WERI-Rb-1 (cell line): Measurements from ENCODE around the gene FIBCD1.

Experiments
- DNase-seq: peaks from one replicate; pipeline ENCODE4 v3.0.0-alpha.2; 2020
- H3K27ac ChIP-seq: fragments of 250-450 bp; sonication (Bioruptor Pico); 2 replicates; pipeline ENCODE4 v1.5.1; 2020; ENCODE audit warnings: mild to moderate bottlenecking, moderate library complexity
- H3K27me3 ChIP-seq: fragments of 250-450 bp; sonication (Bioruptor Pico); 2 replicates; pipeline ENCODE4 v1.5.1; 2021; ENCODE audit warnings: mild to moderate bottlenecking, low read depth, moderate library complexity; ENCODE audit not compliant: insufficient read depth, severe bottlenecking
- H3K36me3 ChIP-seq: fragments of 250-450 bp; sonication (Bioruptor Pico); 2 replicates; pipeline ENCODE4 v1.5.1; 2020; ENCODE audit warnings: mild to moderate bottlenecking, moderate library complexity
- H3K4me3 ChIP-seq: 2 replicates; pipeline ENCODE4 v1.5.1; 2011; ENCODE audit warnings: low read depth, mild to moderate bottlenecking, control low read depth, low read length
- H3K9me3 ChIP-seq: fragments of 250-450 bp; sonication (Bioruptor Pico); 2 replicates; pipeline ENCODE4 v1.5.1; 2021; ENCODE audit warnings: mild to moderate bottlenecking, moderate library complexity; ENCODE audit not compliant: severe bottlenecking
- TF ChIP-seq, protein P1 (sequence below): IDR thresholded peaks from 2 replicates; pipeline ENCODE4 v1.5.1; 2011; ENCODE audit warnings: low read depth, mild to moderate bottlenecking, control low read depth, inconsistent platforms, low read length

Gene FIBCD1

DNA sequence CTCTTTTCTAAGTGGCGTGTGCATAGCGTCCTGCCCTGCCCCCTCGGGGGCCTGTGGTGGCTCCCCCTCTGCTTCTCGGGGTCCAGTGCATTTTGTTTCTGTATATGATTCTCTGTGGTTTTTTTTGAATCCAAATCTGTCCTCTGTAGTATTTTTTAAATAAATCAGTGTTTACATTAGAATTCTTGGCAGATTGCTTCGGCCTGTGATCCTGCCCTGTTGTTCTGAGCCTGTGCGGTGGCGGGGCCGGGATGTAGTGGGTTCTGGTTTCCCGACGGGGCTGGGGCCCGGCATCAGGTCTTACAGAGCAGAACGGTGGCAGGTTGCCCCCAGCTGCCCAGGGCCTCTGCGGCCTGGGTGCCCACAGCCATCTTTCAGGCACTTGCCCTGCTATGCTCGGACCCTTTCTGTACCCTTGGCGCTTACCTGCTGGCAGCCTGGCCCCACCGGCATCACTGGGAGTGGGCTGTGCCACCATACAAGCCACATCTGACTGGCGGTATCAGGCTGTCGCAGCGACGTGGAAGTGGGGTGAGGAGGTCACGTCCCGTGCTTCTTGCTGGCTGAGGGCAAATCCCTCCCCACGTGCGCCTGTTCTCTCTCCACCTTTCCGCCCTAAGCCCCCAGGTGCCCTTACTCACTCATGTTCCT lies 51.4 kb downstream of the FIBCD1 start:
- peaks cover 95% of the 10 kb centered on the region for H3K36me3 ChIP-seq
- TF ChIP-seq, protein P1, sequence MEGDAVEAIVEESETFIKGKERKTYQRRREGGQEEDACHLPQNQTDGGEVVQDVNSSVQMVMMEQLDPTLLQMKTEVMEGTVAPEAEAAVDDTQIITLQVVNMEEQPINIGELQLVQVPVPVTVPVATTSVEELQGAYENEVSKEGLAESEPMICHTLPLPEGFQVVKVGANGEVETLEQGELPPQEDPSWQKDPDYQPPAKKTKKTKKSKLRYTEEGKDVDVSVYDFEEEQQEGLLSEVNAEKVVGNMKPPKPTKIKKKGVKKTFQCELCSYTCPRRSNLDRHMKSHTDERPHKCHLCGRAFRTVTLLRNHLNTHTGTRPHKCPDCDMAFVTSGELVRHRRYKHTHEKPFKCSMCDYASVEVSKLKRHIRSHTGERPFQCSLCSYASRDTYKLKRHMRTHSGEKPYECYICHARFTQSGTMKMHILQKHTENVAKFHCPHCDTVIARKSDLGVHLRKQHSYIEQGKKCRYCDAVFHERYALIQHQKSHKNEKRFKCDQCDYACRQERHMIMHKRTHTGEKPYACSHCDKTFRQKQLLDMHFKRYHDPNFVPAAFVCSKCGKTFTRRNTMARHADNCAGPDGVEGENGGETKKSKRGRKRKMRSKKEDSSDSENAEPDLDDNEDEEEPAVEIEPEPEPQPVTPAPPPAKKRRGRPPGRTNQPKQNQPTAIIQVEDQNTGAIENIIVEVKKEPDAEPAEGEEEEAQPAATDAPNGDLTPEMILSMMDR = no peak
- H3K27me3 ChIP-seq = no peaks in the 10 kb centered on the region
- no peaks in the 10 kb centered on the region for H3K9me3 ChIP-seq
- DNase-seq = no peak
- no peak overlapping the region for H3K27ac ChIP-seq
- H3K4me3 ChIP-seq = no peak overlapping the region

DNA sequence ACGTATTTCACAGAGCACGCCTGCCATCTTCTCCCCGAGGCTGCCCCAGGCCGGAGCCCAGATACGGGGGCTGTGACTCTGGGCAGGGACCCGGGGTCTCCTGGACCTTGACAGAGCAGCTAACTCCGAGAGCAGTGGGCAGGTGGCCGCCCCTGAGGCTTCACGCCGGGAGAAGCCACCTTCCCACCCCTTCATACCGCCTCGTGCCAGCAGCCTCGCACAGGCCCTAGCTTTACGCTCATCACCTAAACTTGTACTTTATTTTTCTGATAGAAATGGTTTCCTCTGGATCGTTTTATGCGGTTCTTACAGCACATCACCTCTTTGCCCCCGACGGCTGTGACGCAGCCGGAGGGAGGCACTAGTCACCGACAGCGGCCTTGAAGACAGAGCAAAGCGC lies 52.1 kb downstream of the FIBCD1 start:
- Histone ChIP-seq H3K9me3 (no peaks in the 10 kb centered on the region), H3K27ac (no peak overlapping the region), H3K36me3 (peaks cover 95% of the 10 kb centered on the region), H3K4me3 (no peak overlapping the region), H3K27me3 (no peaks in the 10 kb centered on the region)
- TF ChIP-seq, protein P1 = no peak
- no peak for DNase-seq

DNA sequence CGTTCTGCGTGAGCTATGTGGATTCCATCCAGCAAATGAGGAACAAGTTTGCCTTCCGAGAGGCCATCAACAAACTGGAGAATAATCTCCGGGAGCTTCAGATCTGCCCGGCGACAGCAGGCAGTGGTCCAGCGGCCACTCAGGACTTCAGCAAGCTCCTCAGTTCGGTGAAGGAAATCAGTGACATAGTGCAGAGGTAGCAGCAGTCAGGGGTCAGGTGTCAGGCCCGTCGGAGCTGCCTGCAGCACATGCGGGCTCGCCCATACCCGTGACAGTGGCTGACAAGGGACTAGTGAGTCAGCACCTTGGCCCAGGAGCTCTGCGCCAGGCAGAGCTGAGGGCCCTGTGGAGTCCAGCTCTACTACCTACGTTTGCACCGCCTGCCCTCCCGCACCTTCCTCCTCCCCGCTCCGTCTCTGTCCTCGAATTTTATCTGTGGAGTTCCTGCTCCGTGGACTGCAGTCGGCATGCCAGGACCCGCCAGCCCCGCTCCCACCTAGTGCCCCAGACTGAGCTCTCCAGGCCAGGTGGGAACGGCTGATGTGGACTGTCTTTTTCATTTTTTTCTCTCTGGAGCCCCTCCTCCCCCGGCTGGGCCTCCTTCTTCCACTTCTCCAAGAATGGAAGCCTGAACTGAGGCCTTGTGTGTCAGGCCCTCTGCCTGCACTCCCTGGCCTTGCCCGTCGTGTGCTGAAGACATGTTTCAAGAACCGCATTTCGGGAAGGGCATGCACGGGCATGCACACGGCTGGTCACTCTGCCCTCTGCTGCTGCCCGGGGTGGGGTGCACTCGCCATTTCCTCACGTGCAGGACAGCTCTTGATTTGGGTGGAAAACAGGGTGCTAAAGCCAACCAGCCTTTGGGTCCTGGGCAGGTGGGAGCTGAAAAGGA lies 53.3 kb downstream of the FIBCD1 start:
- no peak for DNase-seq
- no peaks in the 10 kb centered on the region for H3K27me3 ChIP-seq
- TF ChIP-seq, protein P1 = no peak
- no peak overlapping the region for H3K4me3 ChIP-seq
- H3K9me3 ChIP-seq = no peaks in the 10 kb centered on the region
- peak overlapping the region; percentile 53 for H3K27ac ChIP-seq
- peaks cover 100% of the 10 kb centered on the region for H3K36me3 ChIP-seq

DNA sequence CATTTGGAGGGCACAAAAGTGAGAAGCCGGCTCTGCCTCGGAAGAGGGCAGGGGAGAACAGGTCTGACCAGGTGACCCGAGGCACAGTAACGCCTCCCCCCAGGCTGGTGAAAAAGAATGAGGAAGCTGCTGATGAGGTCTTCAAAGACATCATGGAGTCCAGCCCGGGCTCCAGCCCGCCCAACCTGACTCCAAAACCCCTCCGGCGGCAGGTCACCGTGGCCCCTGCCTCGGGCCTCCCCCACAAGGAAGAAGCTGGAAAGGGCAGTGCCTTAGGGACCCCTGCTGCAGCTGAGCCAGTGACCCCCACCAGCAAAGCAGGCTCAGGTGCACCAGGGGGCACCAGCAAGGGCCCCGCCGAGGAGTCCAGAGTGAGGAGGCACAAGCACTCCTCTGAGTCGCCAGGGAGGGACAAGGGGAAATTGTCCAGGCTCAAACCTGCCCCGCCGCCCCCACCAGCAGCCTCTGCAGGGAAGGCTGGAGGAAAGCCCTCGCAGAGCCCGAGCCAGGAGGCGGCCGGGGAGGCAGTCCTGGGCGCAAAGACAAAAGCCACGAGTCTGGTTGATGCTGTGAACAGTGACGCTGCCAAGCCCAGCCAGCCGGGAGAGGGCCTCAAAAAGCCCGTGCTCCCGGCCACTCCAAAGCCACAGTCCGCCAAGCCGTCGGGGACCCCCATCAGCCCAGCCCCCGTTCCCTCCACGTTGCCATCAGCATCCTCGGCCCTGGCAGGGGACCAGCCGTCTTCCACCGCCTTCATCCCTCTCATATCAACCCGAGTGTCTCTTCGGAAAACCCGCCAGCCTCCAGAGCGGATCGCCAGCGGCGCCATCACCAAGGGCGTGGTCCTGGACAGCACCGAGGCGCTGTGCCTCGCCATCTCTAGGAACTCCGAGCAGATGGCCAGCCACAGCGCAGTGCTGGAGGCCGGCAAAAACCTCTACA lies 54.2 kb downstream of the FIBCD1 start:
- H3K36me3 ChIP-seq = peaks cover 100% of the 10 kb centered on the region
- no peak overlapping the region for H3K27ac ChIP-seq
- no peak overlapping the region for H3K4me3 ChIP-seq
- no peaks in the 10 kb centered on the region for H3K27me3 ChIP-seq
- DNase-seq = no peak
- TF ChIP-seq, protein P1 = no peak
- no peaks in the 10 kb centered on the region for H3K9me3 ChIP-seq

DNA sequence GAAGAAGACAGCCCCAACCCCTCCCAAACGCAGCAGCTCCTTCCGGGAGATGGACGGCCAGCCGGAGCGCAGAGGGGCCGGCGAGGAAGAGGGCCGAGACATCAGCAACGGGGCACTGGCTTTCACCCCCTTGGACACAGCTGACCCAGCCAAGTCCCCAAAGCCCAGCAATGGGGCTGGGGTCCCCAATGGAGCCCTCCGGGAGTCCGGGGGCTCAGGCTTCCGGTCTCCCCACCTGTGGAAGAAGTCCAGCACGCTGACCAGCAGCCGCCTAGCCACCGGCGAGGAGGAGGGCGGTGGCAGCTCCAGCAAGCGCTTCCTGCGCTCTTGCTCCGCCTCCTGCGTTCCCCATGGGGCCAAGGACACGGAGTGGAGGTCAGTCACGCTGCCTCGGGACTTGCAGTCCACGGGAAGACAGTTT lies 54.9 kb downstream of the FIBCD1 start:
- Histone ChIP-seq H3K27ac (no peak overlapping the region), H3K9me3 (no peaks in the 10 kb centered on the region), H3K4me3 (no peak overlapping the region), H3K36me3 (peaks cover 100% of the 10 kb centered on the region), H3K27me3 (no peaks in the 10 kb centered on the region)
- DNase-seq = no peak
- TF ChIP-seq, protein P1 = no peak
